Vagina (tissue), 2 donors: ENCODE data around the gene PRKCQ. TPM values are rescaled to one million over a fixed set of nuclear protein-coding genes. Genes with fewer than 3 reads are reported as not detected.

Experiments
- DNase-seq, 2 donors: peaks; one replicate each; pipeline ENCODE4 v3.0.0-alpha.2; 2017; ENCODE audit errors: extremely low spot score in 2 of 2
- H3K27ac ChIP-seq: fragments of 200-600 bp; sonication (generic); one replicate; pipeline ENCODE4 v1.5.1; 2019
- H3K27me3 ChIP-seq: fragments of 200-600 bp; sonication (generic); one replicate; pipeline ENCODE4 v1.5.1; 2019
- H3K36me3 ChIP-seq, 2 donors: fragments of 200-600 bp; sonication (generic); one replicate each; pipeline ENCODE4 v1.5.1; 2017 to 2019
- H3K4me1 ChIP-seq: fragments of 200-600 bp; sonication (generic); one replicate; pipeline ENCODE4 v1.5.1; 2019
- H3K4me3 ChIP-seq, 2 donors: fragments of 200-600 bp; sonication (generic); 1 replicate in 1 of 2; 2 replicates in 1 of 2; pipeline ENCODE4 v1.5.1; 2016 to 2019
- H3K9me3 ChIP-seq: fragments of 200-600 bp; sonication (generic); one replicate; pipeline ENCODE4 v1.5.1; 2019
- CTCF ChIP-seq, 3 experiments: fragments of 450-650 bp in 2 of 3; fragments of 200-600 bp in 1 of 3; sonication (generic) in 1 of 3; IDR thresholded peaks; one replicate each; pipeline ENCODE4 v1.5.1; 2017 to 2019; ENCODE audit warnings: antibody characterized with exemption in 3 of 3, mild to moderate bottlenecking in 2 of 3, moderate library complexity in 2 of 3
- POLR2A ChIP-seq, 2 donors: fragments of 450-650 bp; IDR thresholded peaks; one replicate each; pipeline ENCODE4 v1.6.1; 2017; ENCODE audit warnings: antibody characterized with exemption in 2 of 2, mild to moderate bottlenecking in 2 of 2, moderate library complexity in 2 of 2
- POLR2AphosphoS5 ChIP-seq, 2 donors: sonication (generic); formaldehyde crosslinking; IDR thresholded peaks; one replicate each; pipeline ENCODE4 v1.9.0; 2017; ENCODE audit warnings: antibody characterized with exemption in 2 of 2, mild to moderate bottlenecking in 2 of 2, low read depth in 1 of 2; ENCODE audit not compliant: insufficient read depth in 1 of 2
- intact Hi-C: fragments of 100-400 bp; cut with DNase I; formaldehyde crosslinking; loops from one replicate; pipeline ENCODE4 v1.15.1; 2023
- total RNA-seq: library from RNA; depleted of rRNA; stranded (reverse); fragments of >200 nt; gene quantifications from one replicate; pipeline ENCODE4 v1.2.3, GENCODE V29; 2016

Gene PRKCQ
- total RNA-seq, 1 donor from 2014 or later = 3.7 TPM

GRCh38 chr10:6418167-6418566 is 161.9 kb downstream of the PRKCQ start:
- Histone ChIP-seq H3K4me3 (no peak overlapping the region), H3K4me1 (no peaks in the 10 kb centered on the region), H3K27me3 (no peaks in the 10 kb centered on the region), H3K36me3 (no peaks in the 10 kb centered on the region), H3K27ac (no peak overlapping the region), H3K9me3 (no peaks in the 10 kb centered on the region)
- TF ChIP-seq CTCF (IDR thresholded peaks at IDR 0.05) = no peak
- no peak for TF ChIP-seq POLR2A (IDR thresholded peaks at IDR 0.05)
- no peak for TF ChIP-seq POLR2AphosphoS5 (IDR thresholded peaks at IDR 0.05; ENCODE audit: insufficient read depth in 1 of 2, low read depth in 1 of 2)
- no peak for DNase-seq
- intact Hi-C loops = no loop called here

DNA sequence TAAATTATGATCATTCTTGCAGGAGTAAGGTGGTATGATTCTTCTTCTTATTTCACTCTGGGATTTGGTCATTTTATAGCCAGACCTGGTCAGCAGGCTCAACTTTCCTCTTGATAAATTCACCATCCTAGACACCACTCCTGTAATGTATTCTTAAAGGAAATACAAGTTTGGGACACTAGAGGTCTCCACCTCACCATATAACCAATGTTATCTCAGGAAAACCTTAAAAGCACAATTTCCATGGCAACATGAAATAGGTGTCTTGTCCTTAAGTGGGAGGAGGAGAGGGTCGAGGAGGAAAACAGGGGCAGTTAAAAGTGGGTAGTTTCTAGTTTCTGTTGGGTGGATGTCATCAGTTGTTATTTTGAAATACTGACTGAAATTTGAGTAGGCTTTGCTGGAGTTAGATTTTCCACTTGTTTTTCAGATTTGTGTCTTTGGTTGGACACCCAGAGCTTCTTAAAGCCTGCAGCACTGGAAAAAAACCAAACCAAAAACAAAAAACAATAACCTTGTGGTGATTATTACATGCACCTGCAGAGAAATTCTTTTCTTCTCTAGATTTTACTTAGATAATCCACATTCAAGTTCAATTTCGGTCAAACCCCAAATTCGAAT is 163.1 kb downstream of the PRKCQ start:
- H3K9me3 ChIP-seq = no peaks in the 10 kb centered on the region
- TF ChIP-seq CTCF (IDR thresholded peaks at IDR 0.05) = peak; percentile 56 to 64 (median 63)
- TF ChIP-seq POLR2AphosphoS5 (IDR thresholded peaks at IDR 0.05; ENCODE audit: insufficient read depth in 1 of 2, low read depth in 1 of 2) = no peak
- H3K27ac ChIP-seq = no peak overlapping the region
- no peaks in the 10 kb centered on the region for H3K4me1 ChIP-seq
- DNase-seq = no peak
- no peak overlapping the region for H3K4me3 ChIP-seq
- intact Hi-C loops = no loop called here
- no peaks in the 10 kb centered on the region for H3K27me3 ChIP-seq
- H3K36me3 ChIP-seq = no peaks in the 10 kb centered on the region

DNA sequence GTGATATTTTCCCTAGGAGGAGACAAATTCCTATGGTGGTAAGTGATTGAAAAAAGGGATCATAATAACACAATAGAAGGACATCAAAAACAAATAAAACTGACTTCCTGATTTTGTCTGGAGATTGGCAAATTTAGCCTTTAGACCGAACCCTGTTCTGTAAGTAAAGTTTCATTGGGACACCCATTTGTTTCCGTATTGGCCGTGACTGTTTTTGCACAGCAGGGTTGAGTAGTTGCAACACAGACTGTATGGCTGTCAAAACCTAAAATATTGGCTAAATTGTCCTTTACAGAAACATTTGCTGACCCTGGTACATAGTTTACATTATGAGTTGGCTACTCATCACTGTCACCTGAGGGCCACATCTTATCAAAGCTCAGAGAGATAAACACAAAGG is 168.6 kb downstream of the PRKCQ start:
- no peaks in the 10 kb centered on the region for H3K9me3 ChIP-seq
- H3K4me3 ChIP-seq = no peak overlapping the region
- peaks cover 8% of the 10 kb centered on the region for H3K4me1 ChIP-seq
- no peak for DNase-seq
- no peaks in the 10 kb centered on the region for H3K36me3 ChIP-seq
- H3K27me3 ChIP-seq = no peaks in the 10 kb centered on the region
- intact Hi-C loops = no loop called here
- no peak overlapping the region for H3K27ac ChIP-seq
- TF ChIP-seq CTCF (IDR thresholded peaks at IDR 0.05) = no peak
- TF ChIP-seq POLR2A (IDR thresholded peaks at IDR 0.05) = no peak
- TF ChIP-seq POLR2AphosphoS5 (IDR thresholded peaks at IDR 0.05; ENCODE audit: insufficient read depth in 1 of 2, low read depth in 1 of 2) = no peak

GRCh38 chr10:6410830-6411229 is 169.2 kb downstream of the PRKCQ start:
- TF ChIP-seq CTCF (IDR thresholded peaks at IDR 0.05) (no peak), POLR2AphosphoS5 (IDR thresholded peaks at IDR 0.05; ENCODE audit: insufficient read depth in 1 of 2, low read depth in 1 of 2) (no peak), POLR2A (IDR thresholded peaks at IDR 0.05) (no peak)
- Histone ChIP-seq H3K9me3 (no peaks in the 10 kb centered on the region), H3K36me3 (no peaks in the 10 kb centered on the region), H3K27ac (peak overlapping the region; percentile 64), H3K4me3 (no peak overlapping the region), H3K4me1 (peaks cover 8% of the 10 kb centered on the region), H3K27me3 (no peaks in the 10 kb centered on the region)
- intact Hi-C loops = no loop called here
- peak in 1 of 2 donors; percentile 40 for DNase-seq

GRCh38 chr10:6409971-6410643 is 170.0 kb downstream of the PRKCQ start:
- peak; percentile 25 to 52 for TF ChIP-seq POLR2AphosphoS5 (IDR thresholded peaks at IDR 0.05; ENCODE audit: insufficient read depth in 1 of 2, low read depth in 1 of 2)
- no peak for TF ChIP-seq POLR2A (IDR thresholded peaks at IDR 0.05)
- no peak overlapping the region for H3K4me3 ChIP-seq
- DNase-seq = peak in 1 of 2 donors; percentile 87
- H3K36me3 ChIP-seq = no peaks in the 10 kb centered on the region
- intact Hi-C loops = no loop called here
- peak overlapping the region; percentile 64 for H3K27ac ChIP-seq
- H3K4me1 ChIP-seq = peaks cover 8% of the 10 kb centered on the region
- H3K27me3 ChIP-seq = no peaks in the 10 kb centered on the region
- no peaks in the 10 kb centered on the region for H3K9me3 ChIP-seq
